AG04449 (cell line): Measurements from ENCODE around the gene COL23A1.

Experiments used
- CTCF ChIA-PET: fragments of 350-600 bp; formaldehyde crosslinking; extraction: SDS; loops from one replicate; lab custom pipeline; 2021; ENCODE audit warnings: antibody characterized with exemption; lab: Yijun Ruan, JAX
- POLR2A ChIA-PET: fragments of 400-600, 350-600 bp; formaldehyde crosslinking; extraction: SDS; loops from one replicate; lab custom pipeline; 2020; ENCODE audit warnings: antibody characterized with exemption, inconsistent platforms; lab: Yijun Ruan, JAX
- DNase-seq: peaks from one replicate; pipeline ENCODE4 v3.0.0-alpha.2; 2010; ENCODE audit warnings: low read depth, low spot score
- H3K4me3 ChIP-seq: 2 replicates; pipeline ENCODE4 v1.5.1; 2011; ENCODE audit warnings: low read depth, mild to moderate bottlenecking, control low read depth, low read length
- TF ChIP-seq, protein P1 (sequence below): IDR thresholded peaks from one replicate; pipeline ENCODE4 v1.5.1; 2011; ENCODE audit warnings: mild to moderate bottlenecking, moderate library complexity, low read length, control low read depth, inconsistent platforms; ENCODE audit not compliant: insufficient read depth; ENCODE audit errors: missing control alignments

Gene COL23A1

DNA sequence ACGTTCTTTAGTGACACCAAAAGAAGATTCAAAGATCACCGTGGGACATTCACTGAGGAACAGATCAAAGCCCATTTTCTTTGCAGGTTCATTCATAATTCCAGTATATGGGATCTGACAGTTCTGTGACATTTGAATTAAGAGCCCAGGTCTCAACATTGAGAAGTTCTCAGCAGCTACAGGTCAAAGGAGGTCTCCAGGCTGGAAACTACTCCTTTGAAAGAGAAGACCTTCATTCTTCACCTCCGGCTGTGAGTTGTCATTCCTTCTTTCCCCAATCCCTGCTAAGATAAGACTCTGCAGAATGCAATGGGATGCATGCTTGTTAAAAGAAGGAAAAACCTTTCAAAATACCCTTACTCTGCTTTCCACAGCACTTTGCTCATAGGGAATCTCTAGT is 79.0 kb downstream of the COL23A1 start:
- no peak for DNase-seq
- no peak overlapping the region for H3K4me3 ChIP-seq
- ChIA-PET CTCF (no interaction called here), POLR2A (no interaction called here)
- TF ChIP-seq, protein P1, sequence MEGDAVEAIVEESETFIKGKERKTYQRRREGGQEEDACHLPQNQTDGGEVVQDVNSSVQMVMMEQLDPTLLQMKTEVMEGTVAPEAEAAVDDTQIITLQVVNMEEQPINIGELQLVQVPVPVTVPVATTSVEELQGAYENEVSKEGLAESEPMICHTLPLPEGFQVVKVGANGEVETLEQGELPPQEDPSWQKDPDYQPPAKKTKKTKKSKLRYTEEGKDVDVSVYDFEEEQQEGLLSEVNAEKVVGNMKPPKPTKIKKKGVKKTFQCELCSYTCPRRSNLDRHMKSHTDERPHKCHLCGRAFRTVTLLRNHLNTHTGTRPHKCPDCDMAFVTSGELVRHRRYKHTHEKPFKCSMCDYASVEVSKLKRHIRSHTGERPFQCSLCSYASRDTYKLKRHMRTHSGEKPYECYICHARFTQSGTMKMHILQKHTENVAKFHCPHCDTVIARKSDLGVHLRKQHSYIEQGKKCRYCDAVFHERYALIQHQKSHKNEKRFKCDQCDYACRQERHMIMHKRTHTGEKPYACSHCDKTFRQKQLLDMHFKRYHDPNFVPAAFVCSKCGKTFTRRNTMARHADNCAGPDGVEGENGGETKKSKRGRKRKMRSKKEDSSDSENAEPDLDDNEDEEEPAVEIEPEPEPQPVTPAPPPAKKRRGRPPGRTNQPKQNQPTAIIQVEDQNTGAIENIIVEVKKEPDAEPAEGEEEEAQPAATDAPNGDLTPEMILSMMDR: no peak

DNA sequence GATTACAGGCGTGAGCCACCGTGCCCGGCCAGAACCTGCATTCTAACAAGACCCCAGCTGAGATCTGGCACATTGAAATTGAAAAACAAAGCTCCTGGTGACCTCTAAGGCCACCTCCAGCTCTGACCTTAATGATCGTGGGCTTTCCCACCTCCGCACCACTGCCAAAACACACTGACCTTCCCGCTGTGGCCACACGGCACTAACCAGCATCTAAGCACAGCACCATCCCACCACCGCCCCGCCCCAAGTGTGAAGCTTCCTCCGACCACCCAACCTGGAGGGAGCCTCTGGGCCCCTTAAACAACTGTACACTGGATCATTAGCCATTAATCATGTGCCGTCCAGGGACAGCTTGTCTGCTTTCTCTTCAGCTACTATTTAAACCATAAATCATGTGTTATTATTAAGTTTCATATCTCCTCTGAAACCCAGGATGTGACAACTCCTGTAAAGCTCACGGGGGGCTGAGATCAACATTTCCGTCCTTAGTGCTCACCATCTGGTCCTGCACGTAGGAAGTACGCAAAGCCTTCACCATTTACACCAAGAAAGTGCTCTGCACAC is 80.6 kb downstream of the COL23A1 start:
- POLR2A ChIA-PET: no interaction called here

DNA sequence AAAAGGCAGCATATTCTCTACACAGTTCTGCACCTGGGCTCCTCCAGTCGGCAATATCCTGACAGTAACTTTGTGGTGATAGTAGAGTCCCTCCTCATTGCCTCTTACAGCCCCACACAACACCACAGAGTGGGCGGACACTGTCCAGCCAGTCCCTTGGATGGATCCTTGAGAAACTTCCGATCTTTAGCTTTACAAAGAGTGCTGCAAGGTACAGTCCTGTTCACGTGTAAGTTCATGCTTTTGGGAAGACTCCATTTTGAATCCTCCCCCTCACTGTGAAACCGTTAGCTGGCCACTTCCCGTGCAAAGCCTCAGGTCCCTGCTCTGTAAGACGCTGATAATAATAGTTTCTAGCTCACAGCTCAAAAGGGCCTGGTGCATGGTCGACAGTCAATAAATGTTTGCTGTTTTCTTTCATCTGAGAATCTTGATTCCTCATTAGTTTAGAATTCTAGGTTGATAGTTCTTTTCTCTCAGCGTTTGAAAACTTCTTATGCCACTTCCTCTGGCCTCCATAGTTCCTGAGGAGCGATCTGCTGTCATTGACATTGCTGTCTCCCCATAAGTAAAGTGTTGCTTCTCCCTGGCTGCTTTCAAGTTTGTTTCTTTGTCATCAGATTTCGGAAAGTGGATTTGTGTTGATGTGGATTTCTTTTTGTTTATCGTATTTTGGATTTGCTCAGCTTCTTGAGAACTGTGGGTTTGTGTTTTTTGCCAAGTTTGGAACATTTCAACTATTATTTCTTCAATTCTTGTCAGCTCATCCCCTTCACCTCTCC is 82.9 kb downstream of the COL23A1 start:
- TF ChIP-seq, protein P1: no peak
- ChIA-PET CTCF (no interaction called here), POLR2A (no interaction called here)
- H3K4me3 ChIP-seq: no peak overlapping the region
- DNase-seq: no peak

More for the DNA sequence above, 80.6 kb downstream of the COL23A1 start:
- CTCF ChIA-PET: no interaction called here
- no peak for DNase-seq
- TF ChIP-seq, protein P1: no peak
- no peak overlapping the region for H3K4me3 ChIP-seq

DNA sequence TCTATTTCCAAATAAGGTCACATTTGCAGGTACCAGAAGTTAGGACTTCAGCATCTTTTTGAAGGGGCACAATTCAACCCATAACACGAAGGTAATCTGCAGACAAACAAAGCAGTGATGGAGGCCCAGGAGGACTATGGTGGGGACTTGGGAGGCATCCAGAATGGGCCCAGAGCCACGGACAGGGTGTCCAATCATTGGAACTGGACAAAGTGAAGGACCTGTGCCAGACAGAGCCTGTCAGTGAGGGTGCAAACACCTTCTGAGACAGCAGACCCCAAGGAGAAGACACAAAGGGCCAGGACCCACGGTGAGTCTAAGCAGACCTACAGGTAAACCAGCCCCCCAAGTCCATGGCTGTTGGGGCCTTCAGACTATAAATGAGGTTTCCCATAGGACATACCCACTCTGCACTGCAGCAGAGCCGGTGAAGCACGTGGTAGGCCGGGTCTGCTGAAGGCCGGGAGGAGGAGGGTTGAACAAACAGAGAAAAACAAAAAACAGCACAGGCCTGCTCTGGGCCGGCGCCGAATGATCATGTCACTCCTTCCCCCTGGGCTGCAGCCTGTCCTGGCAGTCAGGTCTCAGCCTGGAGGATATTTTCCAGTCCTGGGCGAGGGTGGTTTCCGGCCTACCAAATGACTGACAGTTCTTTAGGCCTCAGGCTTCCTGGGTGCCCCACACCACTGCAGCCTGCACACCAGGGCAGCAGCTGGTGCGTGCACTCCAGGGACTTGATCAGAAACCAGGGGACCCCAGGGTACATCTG is 84.4 kb downstream of the COL23A1 start:
- DNase-seq: no peak
- CTCF ChIA-PET: no interaction called here
- TF ChIP-seq, protein P1: no peak

DNA sequence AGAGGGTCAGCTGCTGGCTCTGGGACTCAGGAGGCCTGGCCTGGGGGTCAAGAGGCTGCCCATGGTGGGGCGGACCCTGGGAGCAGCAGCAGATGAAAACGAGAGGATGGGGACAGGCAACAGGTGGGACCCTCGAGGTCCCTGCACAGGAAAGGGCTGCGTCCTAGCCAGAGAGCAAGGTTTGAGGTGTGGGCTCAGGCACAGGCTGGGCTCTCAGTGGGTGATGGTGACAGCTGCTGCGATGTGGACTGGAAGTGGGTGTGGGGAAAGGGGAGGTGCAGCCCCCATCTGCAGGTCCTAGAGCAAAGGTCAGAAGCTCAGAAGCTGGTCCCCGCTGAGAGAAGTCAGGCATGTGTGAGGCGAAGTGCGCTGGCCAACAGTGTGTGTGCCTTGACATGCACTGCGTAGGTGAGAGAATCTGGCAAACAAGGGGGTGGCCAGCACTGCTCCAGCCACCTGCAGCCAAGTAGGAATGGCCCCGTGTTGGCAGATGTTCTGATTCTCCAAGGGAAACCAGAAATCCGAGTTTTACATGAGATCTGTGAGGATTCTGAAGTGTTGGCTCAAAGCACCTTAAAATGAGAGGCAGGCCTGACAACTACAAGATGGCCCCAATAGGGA is 85.7 kb downstream of the COL23A1 start:
- no peak for DNase-seq
- POLR2A ChIA-PET: no interaction called here
- CTCF ChIA-PET: no interaction called here
- H3K4me3 ChIP-seq: no peak overlapping the region
- TF ChIP-seq, protein P1: no peak

More for the DNA sequence above, 84.4 kb downstream of the COL23A1 start:
- H3K4me3 ChIP-seq: no peak overlapping the region
- POLR2A ChIA-PET: no interaction called here
